Middle frontal gyrus (tissue), 1 donor: ENCODE results near the gene PITRM1.

ENCODE experiments used
- DNase-seq: peaks from one replicate; pipeline ENCODE4 v3.0.0-alpha.2; 2015; ENCODE audit warnings: low spot score; ENCODE audit errors: extremely low spot score

PITRM1 gene

GRCh38 chr10:3167611-3168330 lies 4.8 kb downstream of the PITRM1 start:
- no peak for DNase-seq

DNA sequence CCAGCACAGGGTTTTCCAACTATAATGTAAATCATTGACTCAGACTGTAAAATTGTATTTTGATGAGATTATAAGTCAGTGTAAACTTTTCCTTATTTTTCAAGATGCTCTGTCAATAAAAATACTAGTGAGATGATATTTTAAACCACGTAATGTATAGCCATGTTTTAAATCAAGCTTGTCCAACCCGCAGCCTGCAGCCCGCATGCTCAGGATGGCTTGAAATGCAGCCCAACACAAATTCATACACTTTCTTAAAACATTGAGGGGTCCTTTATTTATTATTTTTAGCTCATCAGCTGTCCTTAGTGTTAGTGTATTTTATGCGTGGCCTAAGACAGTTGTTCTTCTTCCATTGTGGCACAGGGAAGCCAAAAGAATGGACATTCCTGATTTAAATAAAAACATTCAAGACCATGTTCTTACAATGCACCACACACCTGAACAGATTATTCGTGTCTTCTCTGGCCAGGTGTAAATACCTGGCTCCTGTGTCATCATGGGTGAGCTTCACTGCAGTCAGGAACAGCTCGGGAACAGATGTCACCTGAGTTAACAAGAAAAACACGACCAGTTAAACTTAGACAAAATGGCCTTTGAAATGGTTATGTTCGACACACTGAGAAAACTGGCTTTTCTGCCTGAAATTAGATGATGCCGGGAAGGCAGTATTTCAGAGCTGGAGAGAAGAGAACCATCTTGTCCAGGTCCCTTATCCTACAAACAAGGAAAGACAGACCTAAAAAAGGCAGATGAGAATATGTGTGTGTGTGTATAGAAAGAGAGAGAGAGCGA lies 5.9 kb downstream of the PITRM1 start:
- DNase-seq = no peak

DNA sequence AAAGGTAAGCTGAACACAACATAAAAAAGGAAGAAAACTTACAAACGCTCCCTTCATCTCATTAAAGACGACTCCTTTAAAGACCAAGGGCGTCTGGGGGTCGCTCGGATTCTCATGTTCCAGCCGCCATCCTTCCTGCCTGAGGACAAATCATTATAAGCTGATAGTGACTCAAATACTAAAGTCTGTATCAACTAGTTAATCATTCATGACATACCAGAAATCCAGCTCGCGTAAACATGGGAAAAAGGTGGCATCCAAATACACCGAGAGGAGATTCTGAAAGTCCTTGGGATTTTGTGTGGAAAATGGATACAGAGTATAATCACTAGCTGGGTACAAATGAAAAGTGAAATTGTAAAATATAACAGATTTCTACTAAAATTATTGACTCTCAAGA lies 7.4 kb downstream of the PITRM1 start:
- no peak for DNase-seq

- no peak for DNase-seq
Observed at GRCh38 chr10:3163879-3164278, 8.7 kb downstream of the PITRM1 start.

- DNase-seq = no peak
Observed at GRCh38 chr10:3162533-3162932, 10.0 kb downstream of the PITRM1 start.

DNA sequence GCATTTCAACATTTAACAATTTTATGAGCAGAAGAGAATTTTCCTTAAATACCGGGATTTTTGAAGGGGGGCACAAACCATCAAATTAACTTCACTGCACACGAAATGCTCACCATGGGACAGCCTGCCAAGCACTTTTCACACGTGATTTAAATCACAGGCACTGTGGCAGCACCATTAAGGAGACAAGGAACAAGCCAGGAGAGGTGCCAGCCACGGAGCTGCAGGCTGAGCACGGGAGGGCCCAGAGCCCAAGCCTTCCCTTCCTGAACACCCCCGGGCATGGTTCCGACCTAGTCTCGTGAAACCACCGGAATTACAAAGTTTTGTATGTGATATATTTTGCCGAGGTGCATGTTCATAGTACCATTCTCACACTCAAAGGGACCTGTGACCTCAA lies 13.4 kb downstream of the PITRM1 start:
- DNase-seq = no peak

- no peak for DNase-seq
Observed at GRCh38 chr10:3154666-3155065, 17.9 kb downstream of the PITRM1 start.

DNA sequence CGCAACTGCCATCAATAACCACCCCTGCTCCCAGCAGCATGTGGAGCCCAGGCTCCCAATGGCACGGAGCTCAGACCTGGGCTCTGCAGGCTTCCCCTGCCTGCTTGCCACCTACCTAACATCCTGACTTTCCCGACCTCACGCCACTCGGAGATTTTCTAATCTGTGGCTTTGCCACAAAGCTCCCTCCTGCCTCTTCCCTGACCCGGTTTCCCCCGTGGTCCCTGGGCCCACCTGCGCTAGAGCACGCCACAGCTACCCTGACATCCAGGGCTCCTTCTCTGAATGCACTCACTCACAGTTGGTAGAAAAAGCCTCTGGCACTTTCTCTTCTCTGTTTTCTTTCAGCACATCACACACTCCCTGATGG lies 20.0 kb downstream of the PITRM1 start:
- DNase-seq = no peak

GRCh38 chr10:3151889-3152565 lies 20.6 kb downstream of the PITRM1 start:
- DNase-seq = no peak

GRCh38 chr10:3150961-3151360 lies 21.6 kb downstream of the PITRM1 start:
- no peak for DNase-seq

GRCh38 chr10:3150366-3150765 lies 22.2 kb downstream of the PITRM1 start:
- DNase-seq = no peak

DNA sequence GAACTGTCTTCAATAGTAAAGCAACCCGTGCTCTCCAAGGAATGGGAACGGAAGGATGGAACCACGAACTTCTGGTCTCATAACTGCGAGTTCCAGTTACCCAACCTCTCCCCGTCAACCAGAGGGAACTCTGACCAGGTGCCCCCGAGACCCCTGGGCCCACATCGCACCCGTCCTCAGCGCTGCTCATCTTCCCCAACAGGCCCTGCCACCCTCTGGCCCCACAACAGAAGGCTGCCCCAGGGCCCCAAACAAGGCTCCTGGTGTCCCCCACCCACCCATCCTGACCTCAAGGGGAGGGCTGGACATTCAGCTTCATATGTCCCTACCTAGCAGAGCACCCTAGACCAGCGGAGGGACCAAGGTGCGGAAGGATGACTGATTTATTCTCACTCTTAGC lies 22.7 kb downstream of the PITRM1 start:
- DNase-seq = no peak

DNA sequence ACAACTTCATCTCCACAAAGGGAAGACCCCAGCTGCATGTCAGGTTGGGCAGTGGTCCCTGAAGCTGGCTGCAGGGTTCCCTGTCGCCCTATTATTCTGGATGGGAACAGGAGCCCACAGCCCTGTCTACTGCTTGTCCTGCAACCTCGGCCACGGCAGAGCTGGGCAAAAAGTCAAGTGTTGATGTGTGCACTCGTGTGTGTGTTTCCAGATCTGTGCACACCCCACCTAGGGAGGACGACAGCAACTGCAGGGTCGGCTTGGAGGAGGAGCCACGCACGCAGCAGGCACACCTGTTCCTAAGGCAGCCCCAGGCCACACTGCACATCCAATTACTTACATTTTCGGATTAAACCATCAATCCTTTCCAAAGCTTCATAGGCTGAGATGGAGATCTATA lies 23.6 kb downstream of the PITRM1 start:
- no peak for DNase-seq

- DNase-seq = no peak
Observed at GRCh38 chr10:3148041-3148440, 24.5 kb downstream of the PITRM1 start.

DNA sequence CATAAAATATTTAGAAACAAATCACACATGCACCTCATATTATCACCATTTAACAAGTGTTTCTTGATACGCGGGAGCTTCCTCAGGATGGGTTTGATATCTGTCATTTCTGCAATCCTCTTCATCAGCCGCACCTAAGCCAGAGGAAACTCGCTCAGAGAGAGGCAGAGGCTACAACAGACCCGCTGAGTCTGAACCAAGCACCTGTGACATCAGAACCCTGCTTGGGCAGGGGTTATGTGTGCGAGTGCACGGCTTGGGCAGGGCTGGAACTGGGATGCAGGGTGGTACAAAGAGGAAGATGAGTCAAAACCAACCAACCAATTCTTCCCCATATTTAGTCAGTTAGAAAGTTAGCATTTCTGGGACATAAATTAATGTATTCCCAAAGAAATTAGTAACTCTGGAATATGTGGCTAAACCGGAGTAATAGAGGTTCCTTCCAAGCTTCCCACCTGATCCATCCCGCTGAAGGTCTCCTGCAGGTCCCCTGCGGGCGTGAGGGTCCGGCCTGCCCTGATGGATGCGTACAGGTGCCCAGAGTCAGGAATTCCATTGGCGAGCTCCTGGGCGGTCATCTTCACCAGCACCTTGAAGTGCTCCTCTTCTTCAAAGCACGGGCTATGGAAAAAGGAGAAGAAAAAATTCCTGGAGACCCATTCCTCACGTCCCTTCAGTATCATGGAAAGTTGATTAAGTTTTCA lies 25.3 kb downstream of the PITRM1 start:
- no peak for DNase-seq

- no peak for DNase-seq
Observed at GRCh38 chr10:3146289-3146688, 26.3 kb downstream of the PITRM1 start.

GRCh38 chr10:3145366-3145765 lies 27.2 kb downstream of the PITRM1 start:
- no peak for DNase-seq

DNA sequence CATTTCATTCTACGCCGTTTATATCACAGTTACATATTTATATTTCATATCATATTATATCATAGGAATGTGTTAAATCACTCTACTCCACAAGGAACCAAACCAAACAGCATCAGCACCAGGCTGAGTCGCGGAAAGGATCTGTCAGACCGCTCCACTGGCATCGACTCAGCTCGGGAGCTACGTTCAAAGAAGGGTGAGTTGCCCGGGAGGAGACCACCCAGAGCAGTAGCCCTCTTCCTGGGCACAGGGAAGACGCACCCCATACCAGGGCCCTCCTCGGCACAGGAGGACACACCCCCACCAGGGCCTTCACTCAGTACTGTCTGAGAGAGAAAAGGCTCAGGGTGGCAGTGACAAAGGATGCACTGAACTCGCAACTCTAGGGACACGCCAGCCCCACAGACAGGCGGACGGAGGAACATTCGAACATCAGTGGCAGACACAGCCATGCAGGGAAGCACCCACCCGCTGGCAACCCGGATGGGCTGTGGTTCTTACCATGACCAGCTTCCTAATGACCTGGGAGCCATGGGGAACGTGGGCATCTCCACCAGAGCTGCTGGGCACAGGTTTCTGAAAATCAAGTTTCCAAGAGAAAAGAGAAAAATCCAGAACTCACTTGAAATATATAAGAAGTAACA lies 28.7 kb downstream of the PITRM1 start:
- DNase-seq = no peak

GRCh38 chr10:3143366-3143765 lies 29.2 kb downstream of the PITRM1 start:
- DNase-seq = no peak

- DNase-seq = no peak
Observed at GRCh38 chr10:3142146-3142875, 30.3 kb downstream of the PITRM1 start.
